Activated gamma-delta T cell treated with anti-CD3 and anti-CD28 coated beads, Interleukin-2, amount 50 U/mL, for 16 hours (primary cell): ENCODE data around the gene NEGR1.

Experiments
- DNase-seq: peaks from one replicate; pipeline ENCODE4 v3.0.0-alpha.2; 2020; ENCODE audit warnings: low read depth

NEGR1 gene

DNA sequence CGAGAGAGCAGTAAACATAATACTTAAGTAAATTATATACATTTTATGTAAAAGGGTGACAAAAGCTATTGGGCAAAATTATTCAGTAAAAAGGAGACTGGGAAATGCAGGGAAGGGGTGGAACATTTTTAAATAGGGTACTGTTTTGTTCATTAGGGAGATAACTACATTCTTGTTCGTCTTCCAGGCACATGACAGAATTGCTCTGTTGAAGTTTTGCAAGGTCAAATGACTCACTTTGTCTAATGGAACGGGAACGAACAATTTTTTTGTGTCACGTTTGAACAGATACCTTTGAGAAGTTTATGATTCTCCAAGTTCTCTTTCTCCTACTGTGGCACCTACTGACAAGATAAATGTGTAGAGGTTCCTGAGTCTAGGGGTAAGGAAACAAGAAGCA lies 819.2 kb downstream of the NEGR1 start:
- DNase-seq = no peak

DNA sequence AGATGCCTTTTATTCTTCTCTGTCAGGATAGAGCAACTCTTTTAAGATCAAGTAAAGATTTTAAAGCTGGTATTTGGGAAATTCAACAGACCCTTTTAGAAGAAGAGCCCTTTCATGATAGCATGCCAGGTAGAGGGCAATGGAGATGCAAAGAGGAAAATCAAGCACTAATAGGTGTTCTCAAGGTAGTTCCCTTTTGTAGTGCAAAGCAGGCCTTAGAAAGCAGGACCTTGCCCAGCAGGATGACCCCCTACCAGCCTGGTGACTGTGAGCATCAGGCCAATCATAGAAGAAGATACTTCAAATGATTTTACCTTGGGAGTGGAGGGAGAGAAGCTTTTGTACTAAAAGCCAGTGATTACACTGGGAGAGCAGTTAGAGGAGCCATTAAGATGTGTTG lies 820.1 kb downstream of the NEGR1 start:
- DNase-seq = no peak

DNA sequence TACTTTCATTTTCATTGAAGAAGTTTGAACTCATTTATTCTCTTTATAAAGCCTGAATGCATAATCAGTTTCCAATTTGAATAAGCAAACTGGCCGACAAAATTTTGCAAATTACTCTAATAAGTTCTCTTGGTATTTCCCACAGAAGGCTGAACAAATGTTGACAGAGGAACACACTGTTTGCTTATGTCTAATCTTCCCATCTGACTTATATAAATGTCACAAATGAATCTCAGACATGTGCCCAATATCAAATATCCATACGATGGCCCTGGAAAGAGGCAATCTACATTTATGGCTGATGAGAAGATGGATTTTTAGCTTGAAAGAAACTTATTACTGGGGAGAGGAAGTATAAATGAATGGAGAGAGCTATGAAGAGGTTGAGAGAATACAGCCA lies 820.9 kb downstream of the NEGR1 start:
- no peak for DNase-seq

DNA sequence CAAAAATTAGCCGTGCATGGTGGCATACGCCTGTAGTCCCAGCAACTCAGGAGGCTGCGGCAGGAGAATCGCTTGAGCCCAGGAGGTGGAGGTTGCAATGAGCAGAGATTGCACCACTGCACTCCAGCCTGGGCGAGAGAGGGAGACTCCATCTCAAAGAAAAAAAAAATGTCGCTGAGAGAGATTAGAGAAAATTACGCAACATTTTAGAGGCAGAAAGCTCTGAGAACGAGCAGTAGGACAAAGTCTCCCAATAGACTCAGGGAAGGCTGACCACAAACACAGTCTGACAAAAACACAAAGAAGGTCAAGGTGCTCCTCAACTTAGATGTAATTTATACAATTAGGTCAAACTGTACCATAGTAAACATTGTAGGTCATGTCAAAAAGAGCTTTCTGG lies 833.9 kb downstream of the NEGR1 start:
- no peak for DNase-seq

DNA sequence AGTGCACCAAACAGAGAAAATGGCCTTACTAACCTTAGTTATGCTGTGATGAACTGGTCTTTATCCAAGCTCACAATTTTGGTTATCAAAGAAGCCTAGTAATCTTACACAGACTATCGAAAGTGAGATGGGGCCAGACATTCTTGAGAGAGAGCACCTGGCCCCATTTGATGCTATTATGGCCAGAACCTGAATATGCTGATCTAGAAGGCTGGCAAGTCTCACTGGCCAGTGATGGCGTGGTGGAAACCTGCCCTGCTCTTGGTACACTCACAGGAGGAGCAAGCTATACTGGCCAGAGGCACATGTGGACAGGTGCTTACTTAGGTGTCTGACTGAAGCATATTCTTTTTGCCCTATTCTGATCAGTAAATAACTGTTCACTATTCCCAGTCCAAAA lies 843.7 kb downstream of the NEGR1 start:
- no peak for DNase-seq

DNA sequence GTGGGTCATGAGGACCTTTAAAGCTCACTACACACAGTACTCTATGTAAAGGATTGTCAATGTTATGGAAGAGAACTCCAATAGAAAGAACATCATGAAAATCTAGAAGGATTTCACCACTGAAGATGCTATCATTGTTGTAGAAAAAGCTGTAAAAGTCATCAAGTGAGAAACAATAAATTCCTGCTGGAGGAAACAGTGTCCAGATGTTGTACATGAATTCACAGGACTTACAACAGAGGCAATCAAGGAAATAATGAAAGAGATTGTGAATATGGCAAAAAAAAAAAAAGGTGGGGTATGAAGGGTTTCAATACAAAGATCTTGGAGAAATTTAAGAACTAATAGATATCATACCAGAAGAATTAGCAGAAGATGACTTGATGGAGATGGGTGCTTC lies 846.4 kb downstream of the NEGR1 start:
- DNase-seq = no peak

DNA sequence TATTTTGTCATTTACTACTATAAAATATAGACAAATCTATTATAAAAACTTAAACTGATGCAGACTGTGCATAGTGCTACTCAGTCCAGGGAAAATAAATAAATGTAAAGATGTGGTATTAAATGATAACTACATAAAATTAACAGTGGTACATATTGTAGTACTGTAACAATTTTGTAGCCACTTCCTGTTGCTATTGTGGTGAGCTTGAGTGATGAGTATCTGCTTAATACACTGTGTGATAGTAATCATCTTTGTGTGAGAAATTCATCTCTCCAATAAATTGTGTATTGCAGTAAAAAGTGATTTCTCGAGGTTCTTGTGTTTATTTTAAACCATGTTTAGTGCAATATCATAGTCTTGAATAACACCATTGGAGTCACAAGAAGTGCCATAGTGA lies 848.1 kb downstream of the NEGR1 start:
- DNase-seq = no peak

DNA sequence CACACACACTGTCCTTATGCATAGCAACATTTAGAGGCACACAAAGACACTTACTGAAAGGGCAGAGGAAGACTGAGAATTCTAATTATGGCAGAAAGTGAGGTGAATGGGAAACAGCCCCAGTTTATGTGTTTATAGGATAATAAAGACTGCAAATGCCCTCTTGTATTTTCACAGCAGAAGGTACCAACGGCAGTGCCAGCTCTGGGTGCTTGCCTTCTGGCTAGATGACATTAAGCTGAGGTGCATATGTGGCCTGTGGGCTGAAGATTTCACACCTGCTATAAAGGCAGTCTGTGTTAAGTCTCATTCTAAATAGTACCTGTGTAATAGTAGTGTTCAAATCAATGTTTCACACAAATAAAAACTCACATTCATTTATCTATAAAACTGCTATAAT lies 854.3 kb downstream of the NEGR1 start:
- DNase-seq = no peak

DNA sequence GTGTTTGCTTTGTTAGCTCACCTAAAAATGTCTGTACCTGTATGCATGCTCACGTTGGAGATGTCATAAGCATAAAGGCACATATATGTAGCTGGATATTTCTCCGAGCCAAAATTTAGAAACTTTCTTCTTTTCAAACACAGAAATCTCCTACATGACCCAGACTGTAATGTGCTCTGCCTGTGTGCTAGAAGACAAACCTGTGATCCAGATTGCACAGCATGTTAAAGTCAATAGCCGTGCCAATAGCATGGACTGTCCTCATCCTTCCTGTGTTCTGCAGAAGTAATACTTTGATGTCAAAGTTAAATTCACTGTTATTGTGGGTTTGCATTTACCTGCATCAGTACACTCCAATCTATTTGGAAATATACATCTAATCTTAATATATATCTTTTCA lies 855.3 kb downstream of the NEGR1 start:
- no peak for DNase-seq

DNA sequence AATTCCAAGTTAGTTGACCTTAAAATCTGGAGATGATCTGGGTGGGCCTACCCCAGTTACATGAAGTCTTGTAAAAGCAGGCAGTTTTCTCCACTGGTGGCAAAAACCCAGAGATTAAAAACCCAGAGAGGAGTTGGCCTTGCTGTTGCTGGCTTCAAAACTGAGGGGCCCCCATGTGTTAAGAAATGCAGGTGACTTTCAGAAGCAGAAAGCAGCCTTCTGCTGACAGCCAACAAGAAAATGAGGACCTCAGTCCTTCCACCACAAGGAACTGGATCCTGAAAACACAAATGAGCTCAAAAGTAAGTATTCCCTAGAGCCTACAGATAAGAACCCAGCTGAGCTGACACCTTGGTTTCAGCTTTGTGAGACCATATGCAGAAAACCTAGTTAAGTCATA lies 857.8 kb downstream of the NEGR1 start:
- DNase-seq = no peak

DNA sequence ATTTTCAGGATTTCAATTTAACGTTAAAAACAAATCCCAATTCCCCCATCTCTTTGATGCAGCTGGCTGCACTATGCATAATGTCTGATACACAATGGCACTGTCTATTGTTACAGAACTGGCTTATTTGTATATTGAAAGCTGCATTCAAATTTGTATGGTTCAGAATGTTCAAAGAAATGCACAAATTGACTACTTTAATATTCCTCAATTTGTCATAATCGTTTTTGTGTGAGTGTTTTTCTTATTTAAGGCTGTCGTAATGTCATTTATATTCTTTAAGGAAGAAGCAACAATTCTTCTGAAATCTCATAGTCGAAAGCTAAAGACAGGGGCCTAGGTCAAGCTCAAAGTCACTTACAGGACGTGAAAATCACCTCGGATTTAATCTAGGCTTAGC lies 860.1 kb downstream of the NEGR1 start:
- DNase-seq = no peak

DNA sequence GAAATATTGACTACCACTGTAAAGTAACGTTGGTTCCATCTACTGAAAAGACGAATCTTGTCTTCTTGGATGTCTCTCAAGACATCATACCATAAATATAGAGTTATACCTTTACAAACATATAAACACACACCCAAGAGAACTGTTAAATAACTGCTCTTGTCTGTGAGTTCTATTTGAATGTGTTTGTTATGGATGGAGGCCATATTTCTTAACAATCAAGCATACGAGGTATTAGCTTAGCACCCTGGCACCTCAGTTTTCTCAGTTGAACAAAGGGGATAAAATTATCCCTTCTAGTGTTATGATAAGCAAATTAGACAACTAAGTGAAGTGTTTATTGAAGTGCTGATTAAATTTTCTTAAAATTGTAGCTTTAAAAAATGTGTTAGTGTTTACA lies 864.9 kb downstream of the NEGR1 start:
- no peak for DNase-seq

DNA sequence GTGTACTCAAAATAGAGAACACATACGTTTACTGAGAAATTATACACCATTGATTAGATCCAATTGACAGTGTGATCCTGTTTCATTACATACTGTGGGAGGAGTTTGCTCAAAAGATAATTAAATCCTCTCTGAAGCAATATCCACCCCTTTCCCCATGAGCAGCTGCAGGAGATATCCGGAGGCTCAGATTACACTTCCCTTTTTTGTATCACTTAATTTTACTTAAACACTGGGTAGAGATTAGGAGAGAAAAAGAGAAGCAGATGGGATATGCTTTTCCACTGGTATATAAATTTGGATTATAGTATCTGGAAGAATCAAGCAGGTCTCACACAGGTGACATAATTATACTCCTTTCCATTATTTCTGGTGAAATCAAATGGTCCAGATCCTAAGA lies 868.2 kb downstream of the NEGR1 start:
- no peak for DNase-seq

DNA sequence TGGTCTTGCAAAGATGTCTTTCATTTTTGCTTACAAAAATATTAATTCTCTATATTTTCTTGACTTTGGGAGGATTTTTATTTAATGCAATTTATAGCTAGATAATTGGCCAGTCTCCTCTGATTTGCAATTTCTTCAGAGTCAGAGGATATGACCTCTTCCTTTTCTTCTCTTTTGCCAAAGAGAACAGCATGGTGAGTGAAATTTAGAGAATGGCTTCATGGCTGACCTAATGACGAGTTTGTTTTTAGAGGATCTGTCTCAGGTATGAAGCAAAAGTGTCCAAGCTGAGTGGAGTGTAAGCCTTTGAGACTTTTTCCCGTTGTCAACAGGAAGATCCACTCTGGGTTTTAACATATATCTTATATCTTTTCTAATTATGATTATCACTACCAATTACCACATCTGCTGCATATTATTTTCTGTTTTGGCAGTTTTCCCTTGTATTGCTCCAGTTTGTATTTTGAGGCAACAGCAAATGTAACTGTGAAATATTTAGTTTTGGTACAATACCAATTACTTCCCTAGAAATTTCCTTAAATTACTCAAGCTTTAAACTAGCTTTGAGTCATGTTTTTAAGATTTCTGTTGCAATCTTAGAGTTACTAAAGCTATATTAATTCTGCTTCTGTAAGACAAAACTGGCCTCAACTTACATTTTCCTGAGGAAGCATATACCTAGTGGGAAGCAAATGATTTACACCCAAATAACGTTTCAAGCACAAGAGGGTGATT lies 868.7 kb downstream of the NEGR1 start:
- DNase-seq = no peak

DNA sequence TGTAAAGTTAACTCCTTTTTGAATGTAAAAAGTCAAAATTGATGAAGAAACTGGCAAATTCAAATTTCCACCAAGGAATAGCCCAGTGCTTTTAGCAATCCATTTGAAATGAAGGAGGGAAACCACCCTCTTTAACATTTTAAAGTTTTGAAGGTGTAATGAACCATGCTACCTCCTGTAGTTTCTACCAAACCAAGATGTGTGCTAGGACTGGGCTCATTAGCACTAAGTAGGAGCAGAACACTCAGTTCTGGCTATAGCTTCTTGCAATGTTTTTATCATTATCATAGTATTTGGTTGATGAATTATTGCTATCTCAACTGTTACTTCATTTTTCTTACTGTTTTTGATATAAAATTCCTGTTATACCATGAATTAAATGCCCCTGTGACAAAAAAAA lies 882.3 kb downstream of the NEGR1 start:
- no peak for DNase-seq

DNA sequence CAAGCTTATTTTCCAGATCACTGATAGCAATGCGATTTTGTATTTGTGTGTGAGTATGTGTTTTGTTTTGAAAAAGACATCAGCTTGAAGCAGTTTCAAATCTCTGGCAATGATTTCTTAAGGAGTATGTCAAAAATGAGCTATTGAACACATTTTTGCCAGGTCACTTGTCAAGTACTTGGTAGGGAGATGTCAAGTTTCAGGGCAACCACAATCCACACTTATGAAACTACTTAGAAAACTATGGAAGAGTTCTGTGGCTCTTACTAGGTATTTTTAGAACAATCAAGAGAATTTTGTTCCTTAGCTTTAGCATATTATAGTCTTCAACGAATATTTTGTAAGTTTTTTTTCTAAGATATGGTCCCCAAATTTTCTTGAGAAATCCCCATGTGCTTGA lies 882.7 kb downstream of the NEGR1 start:
- DNase-seq = no peak

DNA sequence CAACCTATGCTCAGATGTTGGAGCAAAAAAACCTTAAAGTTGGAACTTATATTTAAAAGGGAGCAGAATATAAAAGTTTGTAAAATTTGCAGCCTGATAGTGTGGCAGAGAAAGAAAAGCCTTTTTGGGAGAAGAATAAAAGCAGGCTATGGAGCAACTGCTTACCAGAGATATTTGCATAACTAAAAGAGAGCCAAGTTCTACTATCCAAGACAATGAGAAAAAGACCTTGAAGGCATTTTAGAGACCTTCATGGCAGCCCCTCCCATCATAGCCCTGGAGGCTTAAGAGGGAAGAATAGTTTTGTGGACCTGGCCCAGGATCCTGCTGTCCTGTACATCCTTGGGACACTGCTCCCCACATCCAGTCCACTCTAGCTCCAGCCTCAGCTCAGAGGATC lies 889.0 kb downstream of the NEGR1 start:
- no peak for DNase-seq

DNA sequence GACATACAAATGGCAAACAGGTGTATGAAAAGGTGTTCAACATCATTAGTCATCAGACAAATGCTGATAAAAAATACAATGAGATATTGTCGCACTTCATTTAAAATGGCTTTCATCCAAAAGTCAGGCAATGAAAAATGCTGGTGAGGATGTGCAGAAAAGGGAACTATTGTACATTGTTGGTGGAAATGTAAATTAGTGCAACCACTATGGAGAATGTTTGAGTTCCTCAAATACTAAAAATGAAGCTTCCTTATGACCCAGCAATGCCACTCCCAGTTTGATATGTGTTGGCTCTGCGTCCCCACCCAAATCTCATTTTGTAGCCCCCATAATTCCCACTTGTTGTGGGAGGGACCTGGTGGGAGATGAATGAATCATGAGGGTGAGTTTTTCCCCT lies 891.8 kb downstream of the NEGR1 start:
- DNase-seq = no peak

DNA sequence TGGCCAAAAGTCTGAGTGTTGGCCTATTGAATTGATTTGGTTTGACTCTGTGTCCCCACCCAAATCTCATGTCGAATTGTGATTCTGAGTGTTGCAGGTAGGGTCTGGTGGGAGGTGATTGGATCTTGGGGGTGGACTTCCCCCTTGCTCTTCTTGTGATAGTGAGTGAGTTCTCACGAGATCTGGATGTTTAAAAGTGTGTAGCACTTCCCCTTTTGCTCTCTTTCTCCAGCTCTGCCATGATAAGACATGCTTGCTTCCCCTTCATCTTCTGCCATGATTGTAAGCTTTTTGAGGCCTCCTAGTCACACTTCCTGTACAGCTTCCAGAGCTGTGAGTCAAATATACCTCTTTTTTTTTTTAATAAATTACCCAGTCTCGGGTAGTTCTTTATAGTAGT lies 904.5 kb downstream of the NEGR1 start:
- DNase-seq = no peak

DNA sequence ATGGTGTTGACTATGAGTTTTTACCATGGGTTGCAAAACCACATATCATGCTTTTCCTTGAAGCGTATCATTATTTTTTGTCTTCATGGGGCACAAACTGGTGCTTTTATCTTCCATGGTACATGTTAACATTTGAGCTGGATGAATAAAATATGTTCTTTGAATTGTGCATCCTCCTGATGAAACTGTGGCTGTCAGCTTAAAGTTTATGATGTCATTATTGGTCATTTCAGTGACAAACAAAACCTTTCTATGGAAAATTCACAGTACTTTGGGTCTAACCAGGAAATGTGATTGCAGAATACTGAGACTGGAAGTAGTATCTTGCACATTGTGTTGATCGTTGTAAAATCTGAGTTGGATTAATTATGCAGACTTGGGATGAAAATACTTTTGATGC lies 909.8 kb downstream of the NEGR1 start:
- no peak for DNase-seq

DNA sequence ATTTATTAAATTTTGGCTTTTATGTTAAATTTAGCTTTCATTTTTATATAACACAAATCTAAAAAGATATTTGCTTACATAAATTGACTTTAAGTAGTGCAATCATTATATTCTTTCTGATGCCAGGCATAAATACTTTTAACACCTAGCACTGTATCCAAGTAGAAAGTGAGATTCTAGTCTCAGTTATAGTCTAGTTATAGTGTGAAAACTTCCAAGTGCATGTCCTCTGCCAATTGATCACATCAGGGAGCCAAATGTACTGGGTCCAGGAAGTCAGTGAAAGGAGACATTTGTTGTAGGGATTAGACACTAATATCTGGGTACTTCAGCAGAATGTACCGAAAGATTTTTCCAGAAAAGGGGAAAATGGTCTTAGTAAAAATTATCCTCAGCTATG lies 910.8 kb downstream of the NEGR1 start:
- no peak for DNase-seq

DNA sequence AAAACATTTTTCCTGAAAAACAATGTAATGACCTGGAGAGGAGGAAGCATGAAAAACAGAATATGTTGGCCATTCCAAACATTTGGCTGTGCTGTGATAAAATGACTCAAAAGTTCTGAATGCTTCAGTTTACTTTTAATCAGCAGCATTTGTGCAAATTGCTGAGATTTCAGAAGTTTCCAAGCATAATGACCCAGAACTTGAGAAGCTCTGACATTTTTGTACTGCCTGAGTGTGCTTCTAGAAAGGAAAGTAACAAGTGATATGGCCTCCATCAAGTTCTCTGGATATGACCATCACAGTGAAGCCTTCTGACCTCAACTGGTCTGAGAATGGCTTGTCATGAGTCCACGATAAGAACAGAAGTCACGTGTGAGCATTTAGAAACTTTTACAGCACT lies 918.1 kb downstream of the NEGR1 start:
- no peak for DNase-seq

DNA sequence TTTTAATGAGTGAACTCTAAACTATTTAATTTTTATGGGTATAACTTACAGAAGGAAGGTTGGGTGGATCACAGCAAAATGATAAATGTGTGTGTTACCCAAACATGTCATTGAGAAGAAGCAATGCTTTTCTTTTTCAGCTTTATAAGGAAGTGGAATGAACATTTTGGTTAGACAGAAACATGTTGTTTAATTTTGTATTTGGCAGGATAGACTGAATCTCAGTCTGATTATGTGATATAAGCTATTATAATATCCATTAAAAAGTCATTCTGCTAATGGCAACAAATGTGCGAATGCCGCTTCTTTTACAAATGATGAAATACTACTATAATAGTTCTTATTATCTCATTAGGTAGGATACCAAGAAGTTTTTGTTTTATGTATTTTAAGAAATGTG lies 919.6 kb downstream of the NEGR1 start:
- DNase-seq = no peak

DNA sequence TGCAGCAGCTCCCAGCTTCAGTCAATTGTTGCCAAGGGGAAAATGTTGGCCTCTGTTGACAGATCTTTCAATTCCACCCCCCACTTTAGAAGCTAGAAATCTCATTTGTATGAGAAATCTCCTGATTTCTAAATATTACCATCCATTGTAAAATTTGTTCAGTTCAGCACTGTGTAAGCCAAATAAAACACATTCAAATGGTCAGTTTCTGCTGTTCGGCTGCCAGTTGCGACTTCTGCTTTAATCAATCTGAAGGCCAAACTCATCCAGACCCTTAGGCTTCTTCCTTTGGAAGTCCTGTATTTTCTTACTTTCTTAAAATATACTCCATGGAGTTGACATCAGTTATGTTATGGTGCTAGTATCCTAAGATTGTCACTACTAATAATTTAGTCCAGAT lies 920.3 kb downstream of the NEGR1 start:
- DNase-seq = no peak

DNA sequence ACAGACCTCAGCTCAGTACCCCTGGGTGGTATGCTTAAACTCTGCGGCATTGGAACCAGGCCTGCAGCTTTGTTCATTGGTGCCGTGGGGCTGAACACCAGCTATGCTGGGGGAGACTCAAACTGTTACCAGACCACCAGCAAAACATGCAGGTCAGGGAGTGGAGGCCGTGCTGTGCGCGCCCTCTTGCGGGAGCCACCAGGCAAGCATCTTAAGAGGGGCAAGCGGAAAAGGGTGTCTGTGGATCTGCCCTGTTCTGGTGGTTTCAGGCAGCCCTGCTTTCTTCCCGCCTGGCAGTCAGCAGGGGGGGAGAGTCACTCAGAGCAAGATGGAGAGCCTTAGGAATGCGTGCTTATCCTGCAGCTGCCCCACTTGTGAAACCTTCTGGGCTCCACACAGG lies 924.6 kb downstream of the NEGR1 start:
- DNase-seq = no peak
